Astrocyte (in vitro differentiated cells and primary cell): Measurements from ENCODE around the gene DTNB.

Experiments used
- EZH2 ChIP-seq: IDR thresholded peaks from 2 replicates; pipeline ENCODE4 v1.6.1; 2012; ENCODE audit warnings: mild to moderate bottlenecking, low read length, inconsistent platforms; ENCODE audit not compliant: insufficient read depth
- TF ChIP-seq, protein P1 (sequence below): IDR thresholded peaks from 2 replicates; pipeline ENCODE4 v1.5.1; 2011; ENCODE audit warnings: low read depth, mild to moderate bottlenecking, inconsistent platforms, low read length, moderate library complexity; ENCODE audit not compliant: insufficient read depth

DNA sequence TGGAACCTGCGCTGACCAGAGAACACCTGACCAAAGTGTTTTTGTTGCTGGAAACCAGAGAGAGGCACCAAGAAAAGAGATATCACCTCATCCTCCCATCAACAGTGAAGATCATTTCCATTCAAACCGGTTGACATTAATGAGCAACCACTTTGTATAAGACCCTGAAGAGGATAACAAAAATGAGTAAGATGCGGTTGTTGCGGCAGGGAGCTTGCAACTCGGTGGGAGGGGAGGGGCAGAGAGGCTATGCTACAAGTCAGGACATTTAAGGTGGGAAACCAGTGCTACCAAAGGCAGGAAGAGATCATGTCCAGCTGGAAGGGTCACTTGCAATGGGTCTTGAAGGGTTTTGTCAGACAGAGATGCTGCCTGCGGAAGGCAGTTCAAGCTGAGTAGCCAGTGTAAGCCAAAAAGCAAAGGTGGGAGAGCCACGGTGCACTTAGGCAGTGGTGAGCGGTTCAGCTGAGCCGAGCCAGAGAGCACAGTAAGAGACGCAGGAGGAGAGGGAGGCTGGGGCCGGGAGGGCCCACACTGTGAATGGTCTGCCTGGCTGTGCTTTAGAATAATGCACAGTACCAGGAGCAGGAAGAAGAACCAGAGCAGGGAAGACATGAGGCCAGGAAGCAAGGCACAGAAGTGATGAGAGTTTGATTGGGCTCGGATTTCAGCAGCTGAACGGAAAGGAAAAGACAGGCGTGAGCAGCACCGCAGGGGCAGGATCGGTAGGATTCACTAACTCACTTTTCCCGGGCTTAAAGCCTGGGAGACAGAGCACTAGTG lies 24.4 kb upstream of the DTNB start:
- TF ChIP-seq, protein P1, sequence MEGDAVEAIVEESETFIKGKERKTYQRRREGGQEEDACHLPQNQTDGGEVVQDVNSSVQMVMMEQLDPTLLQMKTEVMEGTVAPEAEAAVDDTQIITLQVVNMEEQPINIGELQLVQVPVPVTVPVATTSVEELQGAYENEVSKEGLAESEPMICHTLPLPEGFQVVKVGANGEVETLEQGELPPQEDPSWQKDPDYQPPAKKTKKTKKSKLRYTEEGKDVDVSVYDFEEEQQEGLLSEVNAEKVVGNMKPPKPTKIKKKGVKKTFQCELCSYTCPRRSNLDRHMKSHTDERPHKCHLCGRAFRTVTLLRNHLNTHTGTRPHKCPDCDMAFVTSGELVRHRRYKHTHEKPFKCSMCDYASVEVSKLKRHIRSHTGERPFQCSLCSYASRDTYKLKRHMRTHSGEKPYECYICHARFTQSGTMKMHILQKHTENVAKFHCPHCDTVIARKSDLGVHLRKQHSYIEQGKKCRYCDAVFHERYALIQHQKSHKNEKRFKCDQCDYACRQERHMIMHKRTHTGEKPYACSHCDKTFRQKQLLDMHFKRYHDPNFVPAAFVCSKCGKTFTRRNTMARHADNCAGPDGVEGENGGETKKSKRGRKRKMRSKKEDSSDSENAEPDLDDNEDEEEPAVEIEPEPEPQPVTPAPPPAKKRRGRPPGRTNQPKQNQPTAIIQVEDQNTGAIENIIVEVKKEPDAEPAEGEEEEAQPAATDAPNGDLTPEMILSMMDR = no peak
- no peak for TF ChIP-seq EZH2
